ENCODE results near the gene SYNC. TPM values are rescaled to one million over a fixed set of nuclear protein-coding genes. Genes with fewer than 3 reads are reported as not detected.

The SYNC gene
- total RNA-seq, result not detected

DNA sequence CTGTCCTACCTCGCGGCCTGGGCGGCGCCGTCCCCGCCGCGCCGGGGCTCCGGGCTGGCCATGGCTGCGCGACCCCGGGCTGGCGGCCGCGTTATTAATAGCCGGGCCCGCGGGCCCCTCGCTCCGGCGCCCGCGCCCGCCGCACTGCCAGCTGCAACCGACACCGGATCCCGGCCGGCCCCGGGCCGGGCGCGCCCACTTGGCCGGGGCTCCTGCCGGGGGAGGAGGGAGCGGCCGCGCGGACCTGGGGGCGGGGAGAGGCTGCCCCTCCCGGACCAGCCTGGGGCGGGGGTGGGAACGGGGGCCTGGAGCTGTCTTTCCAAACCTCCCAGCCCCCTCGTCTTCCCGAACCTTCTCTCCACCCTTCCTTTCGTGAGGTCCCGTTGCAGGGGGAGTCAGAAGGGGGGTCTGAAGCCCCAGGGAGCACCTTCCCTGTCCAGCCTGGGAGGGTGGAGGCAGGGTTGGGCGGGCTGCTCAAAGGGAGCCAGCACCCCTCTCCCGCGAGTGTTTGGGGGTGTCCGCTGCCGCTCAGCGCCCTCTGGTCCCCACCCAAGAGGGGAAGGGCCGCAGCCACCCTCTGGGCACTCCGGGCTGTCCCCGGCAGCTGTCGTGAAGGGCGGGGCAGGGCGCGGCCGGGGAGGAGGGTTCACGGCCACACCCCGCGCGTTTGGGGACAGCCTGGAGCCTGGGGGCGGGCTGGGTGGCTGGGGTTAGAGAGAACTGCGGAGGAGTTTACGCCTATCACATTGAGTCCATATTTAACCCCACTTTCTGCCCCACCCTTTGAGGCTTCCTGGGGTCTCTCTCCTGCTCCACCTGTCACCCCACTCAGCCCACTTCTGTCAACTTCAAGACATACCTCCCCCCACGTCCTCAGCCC lies at the start of gene SYNC:
TSS of gene SYNC (minus strand) at position 172 of the 880 bp plus-strand sequence. CDS start at position 62, 110 bp downstream.
- peak; percentile 23 for DNase-seq
- Mint-ChIP-seq H3K9me3 (no peaks in the 10 kb centered on the region), H3K27me3 (peaks cover 30% of the 10 kb centered on the region), H3K4me1 (peaks cover 12% of the 10 kb centered on the region), H3K27ac (no peak within 1 kb of the TSS), H3K36me3 (ENCODE audit: low read depth) (peaks cover 3% of the 10 kb centered on the region), H3K4me3 (peak within 1 kb of the TSS; percentile 16)
- CTCF ChIA-PET, result interaction anchor here (0.6 to 1.7 kb wide), 4 partner anchors 9 to 122 kb away, joined by 3 to 8 read pairs (median 3); no protein-coding TSS in a partner anchor
- POLR2A ChIA-PET, result no interaction called here

DNA sequence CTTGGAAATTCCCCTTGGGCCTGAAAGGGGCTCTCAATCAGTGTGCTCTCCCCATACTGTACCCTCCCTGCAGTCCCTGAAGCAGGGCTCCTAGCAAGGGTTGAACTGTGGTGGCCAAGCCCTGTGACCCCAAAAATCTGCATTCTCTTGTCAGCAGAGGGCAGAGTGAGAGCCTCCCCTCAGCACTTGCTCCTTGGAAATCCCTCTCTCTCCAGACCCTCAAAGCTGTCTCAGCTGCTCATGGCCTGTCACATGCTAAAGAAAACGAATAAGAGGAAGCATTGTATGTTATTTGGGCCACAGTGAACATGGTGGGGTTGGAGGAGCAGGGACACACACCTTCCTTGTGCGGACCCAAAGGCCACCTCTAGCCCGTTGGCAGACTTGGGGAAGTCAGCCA lies 47.2 kb upstream of the SYNC start:
- ChIA-PET POLR2A (interaction anchor here (0.6 kb wide), 1 partner anchor 764 kb away, joined by 3 read pairs; no protein-coding TSS in a partner anchor), CTCF (interaction anchor here (0.6 to 1.9 kb wide), 4 partner anchors 12 to 38 kb away, joined by 3 to 7 read pairs (median 4); no protein-coding TSS in a partner anchor)
- Mint-ChIP-seq H3K27me3 (peaks cover 17% of the 10 kb centered on the region), H3K9me3 (no peaks in the 10 kb centered on the region), H3K4me3 (no peak overlapping the region), H3K36me3 (ENCODE audit: low read depth) (no peaks in the 10 kb centered on the region), H3K4me1 (peaks cover 11% of the 10 kb centered on the region), H3K27ac (no peak overlapping the region)
- no peak for DNase-seq

DNA sequence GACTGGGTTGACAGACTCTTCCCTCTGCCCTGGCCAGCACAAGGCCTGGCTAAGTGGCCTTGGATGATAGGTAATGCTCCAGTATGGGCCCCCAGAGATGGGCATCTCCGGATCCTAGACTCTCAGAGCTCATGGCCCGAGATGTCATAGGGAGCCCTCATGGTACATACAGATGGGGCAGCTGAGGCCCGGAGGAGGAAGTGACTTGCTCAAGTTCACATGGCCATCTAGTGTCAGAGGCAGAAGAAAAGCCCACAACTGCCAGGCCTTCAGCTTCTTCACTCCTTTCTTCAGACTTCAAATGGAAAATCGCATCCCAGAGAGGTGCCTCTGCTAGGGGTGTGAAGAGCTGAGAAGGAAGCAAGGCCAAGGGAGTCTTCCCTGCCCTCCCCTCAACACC lies 46.8 kb upstream of the SYNC start:
- Mint-ChIP-seq H3K27me3 (peaks cover 17% of the 10 kb centered on the region), H3K36me3 (ENCODE audit: low read depth) (no peaks in the 10 kb centered on the region), H3K27ac (no peak overlapping the region), H3K4me1 (peaks cover 8% of the 10 kb centered on the region), H3K4me3 (no peak overlapping the region), H3K9me3 (no peaks in the 10 kb centered on the region)
- no peak for DNase-seq
- CTCF ChIA-PET, result interaction anchor here (0.6 to 1.9 kb wide), 4 partner anchors 12 to 37 kb away, joined by 3 to 7 read pairs (median 4); no protein-coding TSS in a partner anchor
- POLR2A ChIA-PET, result interaction anchor here (0.6 kb wide), 1 partner anchor 764 kb away, joined by 3 read pairs; no protein-coding TSS in a partner anchor

GRCh38 chr1:32748926-32749325 lies 46.4 kb upstream of the SYNC start:
- peaks cover 6% of the 10 kb centered on the region for H3K4me1 Mint-ChIP-seq
- peaks cover 19% of the 10 kb centered on the region for H3K27me3 Mint-ChIP-seq
- H3K9me3 Mint-ChIP-seq, result no peaks in the 10 kb centered on the region
- ChIA-PET CTCF (interaction anchor here (0.6 to 1.9 kb wide), 4 partner anchors 12 to 37 kb away, joined by 3 to 7 read pairs (median 4); no protein-coding TSS in a partner anchor), POLR2A (no interaction called here)
- no peak overlapping the region for H3K4me3 Mint-ChIP-seq
- H3K27ac Mint-ChIP-seq, result no peak overlapping the region
- no peak for DNase-seq
- H3K36me3 Mint-ChIP-seq (ENCODE audit: low read depth), result no peaks in the 10 kb centered on the region

- peaks cover 4% of the 10 kb centered on the region for H3K4me1 Mint-ChIP-seq
- no peaks in the 10 kb centered on the region for H3K9me3 Mint-ChIP-seq
- no peak overlapping the region for H3K27ac Mint-ChIP-seq
- peaks cover 23% of the 10 kb centered on the region for H3K27me3 Mint-ChIP-seq
- DNase-seq, result no peak
- no peak overlapping the region for H3K4me3 Mint-ChIP-seq
- ChIA-PET CTCF (no interaction called here), POLR2A (no interaction called here)
- H3K36me3 Mint-ChIP-seq (ENCODE audit: low read depth), result no peaks in the 10 kb centered on the region
Measured at GRCh38 chr1:32748348-32748747, 45.8 kb upstream of the SYNC start.

DNA sequence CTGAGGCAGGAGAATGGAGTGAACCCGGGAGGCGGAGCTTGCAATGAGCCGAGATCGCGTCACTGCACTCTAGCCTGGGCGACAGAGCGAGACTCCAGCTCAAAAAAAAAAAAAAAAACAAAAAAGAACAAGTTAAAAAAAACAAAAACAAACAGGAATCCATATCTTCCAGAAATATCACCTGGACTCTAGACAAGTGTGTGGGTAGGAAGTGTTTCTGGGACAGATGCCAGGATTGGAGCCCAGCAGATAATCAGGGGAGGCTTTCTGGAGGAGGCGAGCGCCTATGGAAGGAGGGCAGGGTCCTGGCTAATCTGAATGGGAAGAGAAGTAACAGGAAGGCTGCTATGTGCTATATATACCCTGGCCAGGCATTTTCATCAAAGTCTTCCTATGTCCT lies 43.6 kb upstream of the SYNC start:
- Mint-ChIP-seq H3K4me1 (no peaks in the 10 kb centered on the region), H3K27ac (no peak overlapping the region), H3K4me3 (no peak overlapping the region), H3K27me3 (peaks cover 29% of the 10 kb centered on the region), H3K9me3 (no peaks in the 10 kb centered on the region), H3K36me3 (ENCODE audit: low read depth) (no peaks in the 10 kb centered on the region)
- CTCF ChIA-PET, result interaction anchor here (1.2 to 1.8 kb wide), 3 partner anchors 11 to 721 kb away, joined by 3 to 6 read pairs (median 4); no protein-coding TSS in a partner anchor
- POLR2A ChIA-PET, result no interaction called here
- no peak for DNase-seq

- H3K4me3 Mint-ChIP-seq, result no peak overlapping the region
- H3K4me1 Mint-ChIP-seq, result no peaks in the 10 kb centered on the region
- POLR2A ChIA-PET, result no interaction called here
- no peaks in the 10 kb centered on the region for H3K9me3 Mint-ChIP-seq
- peak overlapping the region; percentile 4 for H3K27ac Mint-ChIP-seq
- H3K27me3 Mint-ChIP-seq, result peaks cover 36% of the 10 kb centered on the region
- CTCF ChIA-PET, result no interaction called here
- no peak for DNase-seq
- H3K36me3 Mint-ChIP-seq (ENCODE audit: low read depth), result no peaks in the 10 kb centered on the region
Measured at GRCh38 chr1:32744071-32744425, 41.5 kb upstream of the SYNC start.

- POLR2A ChIA-PET, result no interaction called here
- H3K27me3 Mint-ChIP-seq, result peaks cover 36% of the 10 kb centered on the region
- CTCF ChIA-PET, result no interaction called here
- no peaks in the 10 kb centered on the region for H3K4me1 Mint-ChIP-seq
- DNase-seq, result no peak
- no peaks in the 10 kb centered on the region for H3K36me3 Mint-ChIP-seq (ENCODE audit: low read depth)
- H3K27ac Mint-ChIP-seq, result peak overlapping the region; percentile 4
- no peak overlapping the region for H3K4me3 Mint-ChIP-seq
- no peaks in the 10 kb centered on the region for H3K9me3 Mint-ChIP-seq
Measured at GRCh38 chr1:32743380-32744070, 41.0 kb upstream of the SYNC start.

GRCh38 chr1:32742956-32743355 lies 40.4 kb upstream of the SYNC start:
- Mint-ChIP-seq H3K4me1 (no peaks in the 10 kb centered on the region), H3K9me3 (no peaks in the 10 kb centered on the region), H3K27ac (no peak overlapping the region), H3K36me3 (ENCODE audit: low read depth) (no peaks in the 10 kb centered on the region), H3K27me3 (peaks cover 36% of the 10 kb centered on the region), H3K4me3 (peak overlapping the region; percentile 47)
- ChIA-PET CTCF (interaction anchor here (1.0 to 1.3 kb wide), 2 partner anchors 19 to 71 kb away, joined by 3 read pairs; no protein-coding TSS in a partner anchor), POLR2A (no interaction called here)
- no peak for DNase-seq

- Mint-ChIP-seq H3K4me1 (no peaks in the 10 kb centered on the region), H3K4me3 (peak overlapping the region; percentile 47), H3K27me3 (peaks cover 41% of the 10 kb centered on the region), H3K9me3 (no peaks in the 10 kb centered on the region), H3K36me3 (ENCODE audit: low read depth) (no peaks in the 10 kb centered on the region), H3K27ac (no peak overlapping the region)
- CTCF ChIA-PET, result interaction anchor here (0.5 to 1.3 kb wide), 3 partner anchors 19 to 341 kb away, joined by 3 read pairs; no protein-coding TSS in a partner anchor
- POLR2A ChIA-PET, result no interaction called here
- no peak for DNase-seq
Measured at GRCh38 chr1:32742199-32742947, 39.8 kb upstream of the SYNC start.

DNA sequence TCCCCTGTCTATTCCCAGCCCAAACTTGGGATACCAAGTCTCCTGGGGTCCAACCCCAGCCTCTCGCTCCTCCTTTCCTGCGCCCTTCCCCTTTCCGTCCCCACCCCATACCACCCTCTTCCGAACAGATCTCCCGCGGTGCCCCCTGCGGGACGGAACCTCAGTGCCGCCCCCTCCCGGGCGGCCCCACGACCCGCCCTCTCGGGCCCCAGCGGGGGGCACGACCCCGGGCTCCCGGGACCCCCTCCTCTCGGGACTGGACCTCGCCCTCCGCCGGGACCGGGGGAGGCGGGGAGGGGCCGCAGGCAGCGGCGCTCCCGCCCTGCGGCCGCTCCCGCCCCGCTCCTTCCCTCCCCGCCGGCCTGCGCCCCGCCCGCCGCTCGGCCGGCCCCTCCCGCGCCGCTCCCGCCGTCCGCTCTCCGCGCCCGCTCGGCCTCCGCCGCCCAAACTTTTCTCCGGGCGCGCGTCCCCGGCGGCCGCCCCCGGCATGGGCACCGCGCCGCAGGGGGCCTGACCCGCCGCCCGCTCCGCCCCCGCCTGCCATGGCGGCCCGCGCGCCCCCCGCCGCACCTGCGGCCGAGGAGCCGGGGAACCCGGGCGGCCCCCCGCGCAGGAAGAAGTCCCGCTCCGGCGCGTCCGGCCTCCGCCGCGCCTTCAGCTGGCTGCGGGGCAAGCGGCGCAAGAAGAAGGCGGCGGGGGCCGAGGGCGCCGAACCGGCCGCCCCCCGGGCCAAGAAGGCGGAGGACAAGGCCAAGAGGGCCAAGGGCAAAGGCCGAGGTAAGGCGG lies 39.0 kb upstream of the SYNC start:
- Mint-ChIP-seq H3K27ac (no peak overlapping the region), H3K27me3 (peaks cover 41% of the 10 kb centered on the region), H3K36me3 (ENCODE audit: low read depth) (no peaks in the 10 kb centered on the region), H3K9me3 (no peaks in the 10 kb centered on the region), H3K4me3 (peak overlapping the region; percentile 62), H3K4me1 (no peaks in the 10 kb centered on the region)
- no peak for DNase-seq
- CTCF ChIA-PET, result interaction anchor here (0.5 to 1.3 kb wide), 2 partner anchors 20 to 340 kb away, joined by 3 read pairs; no protein-coding TSS in a partner anchor
- POLR2A ChIA-PET, result no interaction called here

DNA sequence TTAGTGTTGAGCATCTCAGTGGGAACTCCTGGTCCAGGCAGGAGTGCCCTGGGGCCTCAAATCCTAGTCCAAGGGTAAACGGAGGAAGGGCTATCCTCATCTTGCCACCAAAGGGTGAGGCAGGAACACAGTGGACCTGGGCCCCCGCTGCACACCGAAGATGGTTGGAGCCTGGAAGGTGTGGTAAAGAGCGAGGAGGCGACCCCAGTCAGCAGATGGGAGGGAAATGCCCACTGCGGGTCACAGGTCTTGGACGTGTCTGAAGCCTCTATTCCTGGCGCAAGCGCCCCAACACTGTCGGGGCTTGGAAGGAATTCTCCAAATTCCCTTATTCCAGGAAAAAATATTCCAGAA lies 38.5 kb upstream of the SYNC start:
- Mint-ChIP-seq H3K27ac (no peak overlapping the region), H3K36me3 (ENCODE audit: low read depth) (no peaks in the 10 kb centered on the region), H3K4me3 (peak overlapping the region; percentile 62), H3K9me3 (no peaks in the 10 kb centered on the region), H3K4me1 (no peaks in the 10 kb centered on the region), H3K27me3 (peaks cover 41% of the 10 kb centered on the region)
- DNase-seq, result no peak
- ChIA-PET POLR2A (no interaction called here), CTCF (no interaction called here)

Measured in activated CD4-positive, alpha-beta T cell treated with anti-CD3 and anti-CD28 coated beads, Interleukin-2, amount 10 ng/mL, durations not matched to agents 7 days and 5 days (primary cell).